MM.1S (cell line): ENCODE data around the gene CYP39A1.

Source experiments
- CTCF ChIP-seq: fragments of 300-600 bp; sonication (generic); IDR thresholded peaks from 2 replicates; pipeline ENCODE4 v1.5.1; 2016; ENCODE audit warnings: antibody characterized with exemption, low read length, mixed read lengths
- EZH2 ChIP-seq: fragments of 300-600 bp; sonication (generic); optimal IDR thresholded peaks from 2 replicates; pipeline ENCODE3; 2017; ENCODE audit warnings: low read depth, mild to moderate bottlenecking, antibody characterized with exemption, low read length, mixed read lengths
- EZH2phosphoT487 ChIP-seq: fragments of 300-600 bp; sonication (generic); IDR thresholded peaks from 2 replicates; pipeline ENCODE4 v1.6.1; 2018; ENCODE audit warnings: antibody characterized with exemption, low read length

GRCh38 chr6:46581459-46582177, 71.0 kb downstream of the CYP39A1 start:
- TF ChIP-seq EZH2: no peak
- no peak for TF ChIP-seq CTCF
- no peak for TF ChIP-seq EZH2phosphoT487
